ENCODE measurements around the gene RTP4. TPM values are rescaled to one million over a fixed set of nuclear protein-coding genes. Genes with fewer than 3 reads are reported as not detected.

Gene RTP4
- total and polyA plus RNA-seq, 9 of the 15 experiments (the other 6 are each of a cell fraction or from before 2014, with no cell fraction given), result 0.06 to 0.17 TPM; not detected in 7

- CTCF ChIA-PET (ENCODE audit: low intra/inter-chr PET ratio), result no interaction called here
- no peaks in the 10 kb centered on the region for H4K20me1 ChIP-seq (replicated peaks; ENCODE audit: control insufficient read depth, insufficient read depth, low read length)
- no peak for DNase-seq (ENCODE audit: extremely low read depth in 1 of 4, low spot score in 3 of 4)
- BruUV-seq (replicated peaks), result no TSS peak
- H3K36me3 ChIP-seq (ENCODE audit: control insufficient read depth, insufficient read depth, low read length), result no peaks in the 10 kb centered on the region
- no peak overlapping the region for H3K4me3 ChIP-seq
- FAIRE-seq, result no peak
- peaks cover 0 to 4% of the 10 kb centered on the region in 2 experiments; a peak in 1 of 5 replicates for H3K27me3 ChIP-seq (ENCODE audit: control insufficient read depth in 2 of 2, insufficient read depth in 2 of 2, low read length in 2 of 2)
- in situ Hi-C loops (cut with MboI), result no loop called here
- no peak overlapping the region for H2AFZ ChIP-seq (ENCODE audit: low read depth, low read length)
- H3K79me2 ChIP-seq (ENCODE audit: control insufficient read depth, insufficient read depth, low read length), result no peaks in the 10 kb centered on the region
- no peak overlapping the region for H3K27ac ChIP-seq (ENCODE audit: extremely low read depth, low read depth, low read length)
- no peak for ATAC-seq
- no peaks in the 10 kb centered on the region for H3K9me1 ChIP-seq (ENCODE audit: control insufficient read depth, insufficient read depth, low read length)
- H3K9ac ChIP-seq (ENCODE audit: insufficient read depth in 1 of 2, low read depth in 2 of 2, low read length in 2 of 2), result no peak overlapping the region
- intact Hi-C loops (cut with micrococcal nuclease), result no loop called here
- H3K4me2 ChIP-seq (ENCODE audit: insufficient read depth, low read length), result no peak overlapping the region
- 1% methylated on average over 5 of the region's 5 CpGs for WGBS (ENCODE audit: insufficient coverage, low coverage, missing lambda C conversion rate)
- H3K9me3 ChIP-seq (replicated peaks; ENCODE audit: control insufficient read depth, insufficient read depth, low read depth, low read length), result no peaks in the 10 kb centered on the region
- no peaks in the 10 kb centered on the region for H3K4me1 ChIP-seq (replicated peaks in 1 of 2; ENCODE audit: control insufficient read depth in 2 of 2, insufficient read depth in 2 of 2, low read length in 2 of 2)
- POLR2A ChIA-PET, result interaction anchor here (1.5 kb wide), 1 partner anchor 14 kb away, joined by 5 read pairs; no protein-coding TSS in a partner anchor
- no peak for TF ChIP-seq RFX1 (IDR thresholded peaks at IDR 0.05)
- TF ChIP-seq ZNF197 (CRISPR knock-in tag; IDR thresholded peaks at IDR 0.05; ENCODE audit: low read depth), result no peak
- TF ChIP-seq MYNN (IDR thresholded peaks at IDR 0.05), result no peak
- TF ChIP-seq MYNN (CRISPR knock-in tag; IDR thresholded peaks at IDR 0.05), result no peak
- TF ChIP-seq SIN3B (IDR thresholded peaks at IDR 0.05; ENCODE audit: low read depth), result no peak
- no peak for TF ChIP-seq WHSC1 (IDR thresholded peaks at IDR 0.05; ENCODE audit: low read length)
- TF ChIP-seq HIVEP1 (CRISPR knock-in tag; IDR thresholded peaks at IDR 0.05), result no peak
- TF ChIP-seq ZNF79 (CRISPR knock-in tag; IDR thresholded peaks at IDR 0.05; ENCODE audit: low read depth), result no peak
- TF ChIP-seq ZZZ3 (IDR thresholded peaks at IDR 0.05), result no peak
- TF ChIP-seq U2AF2 (optimal IDR thresholded peaks at IDR 0.05; ENCODE audit: low read depth, low read length), result no peak
- TF ChIP-seq TCFL5 (CRISPR knock-in tag; conservative IDR thresholded peaks at IDR 0.05), result no peak
- TF ChIP-seq YBX1 (IDR thresholded peaks at IDR 0.05), result no peak
- no peak for TF ChIP-seq ZNF740 (CRISPR knock-in tag; IDR thresholded peaks at IDR 0.05)
- no peak for TF ChIP-seq ZNF740 (tag; IDR thresholded peaks at IDR 0.05)
Observed at GRCh38 chr3:187375581-187375980, 7.4 kb downstream of the RTP4 start.
